Measurements from ENCODE around the gene GPC2. TPM values are rescaled to one million over a fixed set of nuclear protein-coding genes. Genes with fewer than 3 reads are reported as not detected.
"Not testable (repeated sequence)": the region's sequence is repeated elsewhere in the genome, so short reads cannot be mapped to it uniquely, and the experiment has no call there.

GPC2 gene
- total RNA-seq, 1 donor from 2014 or later: 5.1 TPM

- DNase-seq (ENCODE audit: low spot score): no peak
Measured at GRCh38 chr7:100152937-100153666, 24.1 kb downstream of the GPC2 start.

DNA sequence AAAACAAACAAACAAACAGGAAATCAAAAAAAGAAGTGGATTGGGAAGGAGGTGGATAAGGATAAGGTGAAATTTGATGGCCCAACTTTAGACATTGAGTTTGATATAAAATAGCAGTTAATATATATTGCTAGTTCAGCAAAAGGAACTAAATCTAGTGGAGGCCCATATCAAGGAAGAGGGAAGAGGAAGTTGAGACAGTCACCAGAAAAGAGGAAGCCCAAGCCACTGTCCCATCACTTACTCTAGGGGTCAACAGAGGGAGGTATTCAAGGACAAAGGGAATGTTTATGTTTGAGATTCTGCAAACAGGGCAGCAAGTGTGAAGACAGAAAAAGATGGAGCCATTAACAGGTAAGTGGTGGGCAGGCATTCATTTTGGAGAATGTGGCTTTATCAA lies 24.8 kb downstream of the GPC2 start:
- no peak for DNase-seq (ENCODE audit: low spot score)

DNA sequence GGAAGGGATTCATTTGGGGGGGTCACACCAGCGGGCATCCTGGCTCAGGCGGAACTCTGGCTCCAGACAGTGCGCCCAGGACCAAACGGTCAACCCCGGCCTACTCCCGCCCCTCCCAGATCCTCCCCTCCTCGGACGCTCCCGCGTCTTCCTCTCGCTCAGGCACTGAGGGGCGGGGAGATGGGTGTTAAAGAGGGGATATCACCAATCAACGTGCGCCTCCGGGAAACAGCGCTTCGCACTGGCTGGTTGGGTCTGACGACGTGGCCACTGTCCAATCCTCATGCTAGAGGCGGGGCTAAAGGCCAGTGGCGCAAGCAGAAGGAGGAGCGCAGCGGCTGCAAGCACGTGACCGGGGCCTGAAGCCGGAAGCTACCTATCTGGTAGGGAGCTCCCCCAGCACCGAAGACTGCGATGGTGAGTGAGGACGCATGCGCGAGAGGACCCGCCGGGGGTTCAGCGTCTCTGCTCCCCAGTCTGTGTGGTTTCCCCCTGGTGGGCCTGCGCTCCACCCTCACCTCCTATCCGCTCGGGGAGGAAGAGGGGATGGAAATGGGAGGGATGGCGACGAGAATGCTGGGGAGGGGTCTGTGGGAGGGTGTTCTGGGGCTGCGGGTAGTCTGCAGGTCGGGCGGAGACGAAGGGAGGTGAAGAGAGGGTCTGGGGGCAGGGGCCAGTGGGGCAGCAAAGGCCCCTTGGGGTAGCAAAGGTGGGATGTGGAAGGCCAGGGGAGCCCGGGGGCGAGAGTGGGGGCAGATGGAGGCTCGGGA lies 28.4 kb downstream of the GPC2 start, which contains the start of gene LAMTOR4:
Gene LAMTOR4, plus strand, starts transcription at position 360 of the 770 bp plus-strand sequence. Its CDS starts 55 bp downstream, at position 415.
- peak; percentile 99 for DNase-seq (ENCODE audit: low spot score)

DNA sequence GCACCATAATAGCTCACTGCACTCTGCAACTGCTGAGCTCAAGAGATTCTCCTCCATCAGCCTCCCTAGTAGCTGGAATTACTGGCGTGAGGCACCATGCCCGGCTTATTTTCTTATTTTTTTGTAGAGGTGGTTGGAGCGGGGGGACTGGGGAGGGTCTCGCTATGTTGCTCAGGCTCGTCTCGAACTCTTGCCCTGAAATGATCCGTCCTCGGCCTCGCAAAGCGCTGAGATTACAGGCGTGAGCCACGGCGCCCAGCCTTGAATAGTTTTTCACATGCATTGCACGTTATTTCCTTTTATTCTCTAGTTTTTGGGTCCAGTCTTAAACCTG lies 29.0 kb downstream of the GPC2 start:
- DNase-seq (ENCODE audit: low spot score): no peak

- DNase-seq (ENCODE audit: low spot score): no peak
Measured at GRCh38 chr7:100147278-100147677, 29.9 kb downstream of the GPC2 start.

- not testable (repeated sequence) for DNase-seq (ENCODE audit: low spot score)
Measured at GRCh38 chr7:100146350-100146749, 30.8 kb downstream of the GPC2 start.

DNA sequence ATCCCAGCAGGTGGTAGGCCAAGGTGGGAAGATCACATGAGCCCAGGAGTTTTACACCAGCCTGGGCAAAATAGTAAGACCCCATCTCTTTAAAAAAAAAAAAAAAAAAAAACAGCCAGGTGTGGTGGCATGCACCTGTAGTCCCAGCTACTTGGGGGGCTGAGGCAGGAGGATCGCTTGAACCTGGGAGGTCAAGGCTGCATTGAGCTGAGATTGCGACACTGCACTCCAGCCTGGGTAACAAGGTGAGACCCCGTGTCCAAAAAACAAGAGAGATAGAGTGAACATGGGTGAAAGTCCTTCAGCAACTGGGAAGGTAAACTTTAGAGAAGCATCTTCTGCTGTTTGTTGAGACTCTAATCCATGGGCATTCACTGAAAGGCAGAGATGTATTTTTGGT lies 34.7 kb downstream of the GPC2 start:
- no peak for DNase-seq (ENCODE audit: low spot score)

GRCh38 chr7:100141555-100141949 lies 35.6 kb downstream of the GPC2 start:
- DNase-seq (ENCODE audit: low spot score): no peak

- DNase-seq (ENCODE audit: low spot score): no peak
Measured at GRCh38 chr7:100137851-100138760, 39.1 kb downstream of the GPC2 start.

- DNase-seq (ENCODE audit: low spot score): peak; percentile 68
Measured at GRCh38 chr7:100132697-100133151, 44.5 kb downstream of the GPC2 start.

DNA sequence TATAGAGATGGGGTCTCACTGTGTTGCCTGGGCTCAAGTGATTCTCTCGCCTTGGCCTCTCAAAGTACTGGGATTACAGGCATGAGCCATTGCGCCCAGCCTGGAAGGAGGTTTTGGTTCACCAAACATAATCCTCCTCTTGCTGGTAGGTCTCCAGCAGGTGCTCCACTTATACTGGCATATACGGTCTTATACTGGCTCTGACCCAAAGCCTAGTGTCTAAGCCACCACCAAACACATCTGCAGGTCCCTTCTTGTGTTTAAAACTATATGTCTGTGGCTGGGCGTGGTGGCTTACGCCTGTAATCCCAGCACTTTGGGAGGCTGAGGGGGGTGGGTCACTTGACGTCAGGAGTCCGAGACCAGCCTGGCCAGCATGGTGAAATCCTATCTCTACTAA lies 45.1 kb downstream of the GPC2 start:
- no peak for DNase-seq (ENCODE audit: low spot score)

DNA sequence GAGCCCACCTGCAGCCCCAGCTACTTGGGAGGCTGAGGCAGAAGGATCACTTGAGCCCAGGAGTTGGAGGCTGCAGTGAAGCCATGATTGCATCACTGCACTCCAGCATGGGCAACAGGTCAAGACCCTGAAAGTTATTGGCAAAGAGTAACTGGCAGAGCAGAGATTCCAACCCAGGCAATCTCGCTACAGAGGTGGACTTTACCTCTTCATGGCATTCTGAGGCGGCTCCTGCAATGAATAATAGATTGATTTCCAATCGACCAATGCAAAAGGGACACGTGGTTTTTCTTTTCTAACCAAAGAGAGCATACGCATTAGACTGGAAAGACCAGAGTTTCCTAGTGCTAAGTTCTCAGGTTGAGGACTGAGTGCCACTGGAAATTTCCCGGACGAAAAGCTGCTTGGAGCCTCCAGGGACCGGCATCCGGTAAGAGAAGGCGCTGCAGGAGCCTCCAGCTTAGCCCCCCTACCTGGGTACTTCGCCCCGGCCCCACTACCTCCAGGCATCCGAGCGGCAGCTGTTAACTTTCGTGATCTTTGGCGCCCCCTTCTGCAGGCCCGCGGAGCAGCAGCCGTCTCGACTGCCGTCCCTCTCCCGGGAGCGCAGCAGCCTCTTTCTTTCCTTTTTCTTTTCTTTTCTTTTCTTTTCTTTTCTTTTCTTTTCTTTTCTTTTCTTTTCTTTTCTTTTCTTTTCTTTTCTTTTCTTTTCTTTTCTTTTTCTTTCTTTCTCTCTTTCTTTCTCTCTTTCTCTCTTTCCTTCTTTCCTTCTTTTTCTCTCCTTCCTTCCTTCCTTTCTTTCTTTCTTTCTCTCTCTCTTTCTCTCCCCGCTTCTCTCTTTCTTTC lies 46.4 kb downstream of the GPC2 start:
- DNase-seq (ENCODE audit: low spot score): peak; percentile 81

DNA sequence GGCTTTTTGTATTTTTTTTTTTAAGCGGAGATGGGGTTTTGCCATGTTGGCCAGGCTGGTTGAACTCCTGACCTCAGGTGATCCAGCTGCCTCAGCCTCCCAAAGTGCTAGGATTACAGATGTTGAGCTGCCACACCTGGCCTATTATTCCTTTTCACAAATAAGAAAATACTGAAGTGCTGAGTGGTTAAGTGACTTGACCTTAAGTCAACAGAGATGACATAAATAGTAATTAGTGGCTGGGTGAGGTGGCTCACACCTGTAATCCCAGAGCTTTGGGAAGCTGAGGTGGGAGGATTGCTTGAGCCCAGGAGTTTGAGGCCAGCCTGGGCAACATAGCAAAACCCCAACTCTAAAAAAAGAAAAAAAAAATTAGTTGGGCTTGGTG lies 47.0 kb downstream of the GPC2 start:
- not testable (repeated sequence) for DNase-seq (ENCODE audit: low spot score)

- DNase-seq (ENCODE audit: low spot score): no peak
Measured at GRCh38 chr7:100128637-100128963, 48.6 kb downstream of the GPC2 start.

DNA sequence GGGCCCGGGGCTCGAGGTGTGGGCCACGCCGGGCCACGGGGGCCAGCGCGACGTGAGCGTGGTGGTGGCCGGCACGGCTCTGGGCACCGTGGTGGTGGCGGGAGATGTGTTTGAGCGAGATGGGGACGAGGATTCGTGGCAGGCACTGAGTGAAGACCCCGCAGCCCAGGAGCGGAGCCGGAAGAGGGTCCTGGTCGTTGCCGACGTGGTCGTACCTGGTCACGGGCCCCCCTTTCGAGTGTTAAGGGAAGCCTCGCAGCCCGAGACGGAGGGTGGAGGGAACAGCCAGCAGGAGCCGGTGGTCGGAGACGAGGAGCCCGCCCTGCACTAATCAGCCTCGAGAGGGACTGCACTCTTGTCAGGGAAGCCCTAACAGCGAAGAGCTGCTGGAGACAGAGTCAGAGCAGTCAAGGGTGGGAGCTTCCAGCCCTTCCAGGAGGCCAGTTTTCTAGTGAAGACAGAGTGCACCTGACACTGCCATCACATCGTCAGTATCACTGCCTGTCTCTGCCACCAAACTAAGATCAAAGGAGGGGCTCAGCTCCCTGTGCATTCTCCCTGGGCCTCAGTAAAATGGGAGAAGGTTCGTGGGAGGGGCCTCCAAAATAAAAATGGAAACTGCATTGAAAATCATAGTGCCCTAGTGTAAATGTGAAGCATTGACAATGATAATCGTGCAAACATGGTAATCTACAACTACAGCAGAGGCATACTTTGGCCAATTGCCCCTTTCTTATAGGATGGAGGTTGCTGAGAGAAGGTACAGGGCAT lies 49.1 kb downstream of the GPC2 start:
- DNase-seq (ENCODE audit: low spot score): no peak

GRCh38 chr7:100126931-100127865 lies 50.0 kb downstream of the GPC2 start, which contains the start of gene MBLAC1:
MBLAC1 (plus strand) TSS chr7:100126967; CDS start chr7:100127396, 429 bp downstream.
- peak; percentile 93 for DNase-seq (ENCODE audit: low spot score)

DNA sequence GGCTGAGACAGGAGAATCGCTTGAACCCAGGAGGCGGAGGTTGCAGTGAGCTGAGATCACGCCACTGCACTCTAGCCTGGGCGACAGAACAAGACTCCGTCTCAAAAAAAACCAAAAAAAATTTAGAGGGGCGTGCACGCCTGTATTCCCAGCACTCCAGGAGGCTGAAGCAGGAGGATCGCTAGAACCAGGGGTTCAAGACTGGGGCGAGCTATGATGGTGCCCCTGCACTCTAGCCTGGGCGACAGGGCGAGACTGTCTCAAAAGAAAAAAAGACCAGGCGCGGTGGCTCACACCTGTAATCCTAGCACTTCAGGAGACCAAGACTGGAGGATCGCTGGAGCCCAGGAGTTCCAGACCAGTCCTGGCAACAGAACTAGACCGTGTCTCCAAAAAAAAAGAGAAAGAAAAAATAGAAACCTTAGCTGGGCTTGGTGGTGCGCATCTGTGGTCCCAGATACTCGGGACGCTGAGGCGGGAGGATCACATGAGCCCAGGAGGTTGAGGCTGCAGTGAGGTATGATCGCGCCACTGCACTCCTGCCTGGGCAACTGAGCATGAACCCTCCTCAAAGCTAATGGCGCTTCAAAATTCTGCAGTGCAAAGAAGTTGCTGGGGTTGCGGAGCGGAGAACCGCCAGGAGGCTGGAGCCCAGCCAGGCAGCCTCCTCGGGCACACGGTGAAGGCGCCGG lies 50.8 kb downstream of the GPC2 start:
- no peak for DNase-seq (ENCODE audit: low spot score)
